Loucy (cell line): ENCODE measurements around the gene CD248.
"Not testable (repeated sequence)": the region's sequence is repeated elsewhere in the genome, so short reads cannot be mapped to it uniquely, and the experiment has no call there.

Experiments
- H2AFZ ChIP-seq: fragments of 200-600 bp; sonication (generic); 2 replicates; pipeline ENCODE4 v1.6.0; 2016; ENCODE audit warnings: antibody characterized with exemption, mild to moderate bottlenecking, low read length, moderate library complexity
- H3F3A ChIP-seq: fragments of 200-600 bp; 2 replicates; pipeline ENCODE4 v1.6.0; 2016; ENCODE audit warnings: antibody characterized with exemption, low read depth, mild to moderate bottlenecking
- H3K27me3 ChIP-seq: fragments of 200-600 bp; sonication (generic); 2 replicates; pipeline ENCODE4 v1.6.1; 2014; ENCODE audit warnings: low read length, mild to moderate bottlenecking; ENCODE audit not compliant: insufficient read depth, poor library complexity, severe bottlenecking
- H3K36me3 ChIP-seq: fragments of 200-600 bp; sonication (generic); 2 replicates; pipeline ENCODE4 v1.6.1; 2016; ENCODE audit warnings: low read length; ENCODE audit not compliant: insufficient read depth
- H3K4me1 ChIP-seq: fragments of 200-600 bp; sonication (generic); 2 replicates; pipeline ENCODE4 v1.5.1; 2014; ENCODE audit warnings: low read length, mild to moderate bottlenecking; ENCODE audit not compliant: insufficient read depth, poor library complexity, severe bottlenecking
- H3K4me2 ChIP-seq: fragments of 200-600 bp; sonication (generic); 2 replicates; pipeline ENCODE4 v1.6.0; 2014; ENCODE audit warnings: antibody characterized with exemption, low read length, low read depth, mild to moderate bottlenecking; ENCODE audit not compliant: poor library complexity, severe bottlenecking
- H3K4me3 ChIP-seq: fragments of 200-600 bp; sonication (generic); 2 replicates; pipeline ENCODE4 v1.5.1; 2014; ENCODE audit warnings: low read length, mild to moderate bottlenecking, mixed read lengths; ENCODE audit not compliant: poor library complexity, severe bottlenecking
- H3K79me2 ChIP-seq: fragments of 200-600 bp; sonication (generic); 2 replicates; pipeline ENCODE4 v1.6.1; 2014; ENCODE audit warnings: low read length; ENCODE audit not compliant: insufficient read depth
- H3K9ac ChIP-seq: fragments of 200-600 bp; sonication (generic); 2 replicates; pipeline ENCODE4 v1.6.0; 2014; ENCODE audit warnings: mild to moderate bottlenecking, low read depth, low read length, moderate library complexity; ENCODE audit not compliant: poor library complexity, severe bottlenecking
- H3K9me2 ChIP-seq: fragments of 200-600 bp; sonication (generic); replicated peaks from 2 replicates; pipeline ENCODE4 v1.6.1; 2016; ENCODE audit warnings: low read depth, low read length, mixed read lengths
- H3K9me3 ChIP-seq: fragments of 200-600 bp; sonication (generic); 2 replicates; pipeline ENCODE4 v1.6.1; 2014; ENCODE audit warnings: mild to moderate bottlenecking, antibody characterized with exemption, low read length, low read depth; ENCODE audit not compliant: insufficient read depth
- H4K20me1 ChIP-seq: fragments of 200-600 bp; sonication (generic); 2 replicates; pipeline ENCODE4 v1.6.0; 2014; ENCODE audit warnings: antibody characterized with exemption, low read length, mild to moderate bottlenecking; ENCODE audit not compliant: insufficient read depth, poor library complexity, severe bottlenecking
- CTCF ChIP-seq: fragments of 200-600 bp; sonication (generic); conservative IDR thresholded peaks from 2 replicates; pipeline ENCODE4 v1.5.1; 2014; ENCODE audit warnings: mild to moderate bottlenecking, antibody characterized with exemption, low read length
- EZH2phosphoT487 ChIP-seq: fragments of 200-600 bp; IDR thresholded peaks from 2 replicates; pipeline ENCODE4 v1.6.1; 2018; ENCODE audit warnings: antibody characterized with exemption, mild to moderate bottlenecking, moderate library complexity, borderline replicate concordance

Gene CD248

GRCh38 chr11:66321606-66322005, 4.8 kb upstream of the CD248 start:
- H3K4me1 ChIP-seq = peaks cover 41% of the 10 kb centered on the region
- TF ChIP-seq EZH2phosphoT487 (no peak), CTCF (no peak)
- H3K9ac ChIP-seq = no peak overlapping the region
- no peaks in the 10 kb centered on the region for H3K9me2 ChIP-seq
- no peaks in the 10 kb centered on the region for H3K27me3 ChIP-seq
- no peaks in the 10 kb centered on the region for H3K79me2 ChIP-seq
- no peaks in the 10 kb centered on the region for H4K20me1 ChIP-seq
- no peak overlapping the region for H3K4me3 ChIP-seq
- no peaks in the 10 kb centered on the region for H3K36me3 ChIP-seq
- H3K9me3 ChIP-seq = no peaks in the 10 kb centered on the region
- no peak overlapping the region for H2AFZ ChIP-seq
- no peaks in the 10 kb centered on the region for H3F3A ChIP-seq
- H3K4me2 ChIP-seq = no peak overlapping the region

DNA sequence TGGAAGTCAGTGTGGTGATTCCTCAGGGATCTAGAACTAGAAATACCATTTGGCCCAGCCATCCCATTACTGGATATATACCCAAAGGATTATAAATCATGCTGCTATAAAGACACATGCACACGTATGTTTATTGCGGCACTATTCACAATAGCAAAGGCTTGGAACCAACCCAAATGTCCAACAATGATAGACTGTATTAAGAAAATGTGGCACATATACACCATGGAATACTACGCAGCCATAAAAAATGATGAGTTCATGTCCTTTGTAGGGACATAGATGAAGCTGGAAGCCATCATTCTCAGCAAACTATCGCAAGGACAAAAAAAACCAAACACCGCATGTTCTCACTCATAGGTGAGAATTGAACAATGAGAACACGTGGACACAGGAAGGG, 3.9 kb upstream of the CD248 start:
- not testable (repeated sequence) for H4K20me1 ChIP-seq, H3K79me2 ChIP-seq, H3K9me2 ChIP-seq, H3K36me3 ChIP-seq, H2AFZ ChIP-seq, H3K27me3 ChIP-seq, H3F3A ChIP-seq, H3K4me2 ChIP-seq, H3K4me3 ChIP-seq, H3K9me3 ChIP-seq, H3K9ac ChIP-seq
- peaks cover 33% of the 10 kb centered on the region for H3K4me1 ChIP-seq

- H4K20me1 ChIP-seq, H3K9me3 ChIP-seq, H3K79me2 ChIP-seq, H3K9me2 ChIP-seq, H3K27me3 ChIP-seq, H3F3A ChIP-seq, H3K36me3 ChIP-seq, H3K9ac ChIP-seq, H3K4me3 ChIP-seq, H2AFZ ChIP-seq, H3K4me2 ChIP-seq: not testable (repeated sequence)
- peaks cover 29% of the 10 kb centered on the region for H3K4me1 ChIP-seq
Observed at GRCh38 chr11:66320289-66320688, 3.4 kb upstream of the CD248 start.

GRCh38 chr11:66318600-66318970, 1.7 kb upstream of the CD248 start:
- H3K36me3 ChIP-seq = no peaks in the 10 kb centered on the region
- H3K9ac ChIP-seq = peak overlapping the region; percentile 66
- H4K20me1 ChIP-seq = no peaks in the 10 kb centered on the region
- no peaks in the 10 kb centered on the region for H3F3A ChIP-seq
- H3K4me3 ChIP-seq = peak overlapping the region; percentile 58
- H3K27me3 ChIP-seq = no peaks in the 10 kb centered on the region
- no peaks in the 10 kb centered on the region for H3K79me2 ChIP-seq
- peaks cover 36% of the 10 kb centered on the region for H3K4me1 ChIP-seq
- H3K9me3 ChIP-seq = no peaks in the 10 kb centered on the region
- H3K4me2 ChIP-seq = peak overlapping the region; percentile 69
- peak overlapping the region; percentile 3; the same call in 1 of the 2 replicates for H2AFZ ChIP-seq
- TF ChIP-seq CTCF (no peak), EZH2phosphoT487 (no peak)
- no peaks in the 10 kb centered on the region for H3K9me2 ChIP-seq
